Measurements from ENCODE around the gene SAT1.

SAT1 gene

DNA sequence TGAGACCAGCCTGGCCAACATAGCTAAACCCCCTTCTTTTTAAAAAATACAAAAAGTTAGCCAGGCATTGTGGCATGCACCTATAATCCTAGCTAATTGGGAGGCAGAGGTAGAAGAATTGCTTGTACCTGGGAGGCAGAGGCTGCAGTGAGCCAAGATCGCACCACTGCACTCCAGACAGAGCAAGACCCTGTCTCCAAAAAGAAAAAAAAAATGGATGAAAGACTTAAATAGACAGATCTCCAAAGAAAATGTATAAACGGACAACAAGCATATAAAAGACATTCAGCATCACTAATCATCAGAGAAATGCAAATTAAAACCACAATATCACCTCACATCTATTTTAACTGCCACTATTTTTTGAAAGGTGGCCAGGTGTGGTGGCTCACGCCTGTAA lies 6.6 kb upstream of the SAT1 start:
- no peak for DNase-seq (ENCODE audit: low read depth, low spot score)

DNA sequence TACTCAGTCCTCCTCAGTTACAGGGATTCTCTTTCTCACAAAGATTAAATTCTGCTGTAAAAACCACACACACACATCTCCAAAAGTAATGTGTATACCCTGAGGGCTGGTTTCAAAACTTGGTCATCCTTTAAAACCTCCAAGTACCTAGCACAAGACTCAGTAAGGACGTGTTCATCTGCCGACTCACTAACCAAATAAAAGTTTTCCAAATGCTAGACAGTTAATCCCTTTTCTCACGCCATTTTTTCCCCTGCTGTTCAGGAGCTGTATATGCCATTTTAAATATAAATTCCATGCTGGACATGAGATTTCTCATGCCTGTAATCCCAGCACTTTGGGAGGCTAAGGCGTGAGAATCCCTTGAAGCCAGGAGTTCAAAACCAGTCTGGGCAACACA lies 3.9 kb upstream of the SAT1 start:
- no peak for DNase-seq (ENCODE audit: low read depth, low spot score)

- no peak for DNase-seq (ENCODE audit: low read depth, low spot score)
Observed at GRCh38 chrX:23782455-23782854, 518 bp upstream of the SAT1 start.

DNA sequence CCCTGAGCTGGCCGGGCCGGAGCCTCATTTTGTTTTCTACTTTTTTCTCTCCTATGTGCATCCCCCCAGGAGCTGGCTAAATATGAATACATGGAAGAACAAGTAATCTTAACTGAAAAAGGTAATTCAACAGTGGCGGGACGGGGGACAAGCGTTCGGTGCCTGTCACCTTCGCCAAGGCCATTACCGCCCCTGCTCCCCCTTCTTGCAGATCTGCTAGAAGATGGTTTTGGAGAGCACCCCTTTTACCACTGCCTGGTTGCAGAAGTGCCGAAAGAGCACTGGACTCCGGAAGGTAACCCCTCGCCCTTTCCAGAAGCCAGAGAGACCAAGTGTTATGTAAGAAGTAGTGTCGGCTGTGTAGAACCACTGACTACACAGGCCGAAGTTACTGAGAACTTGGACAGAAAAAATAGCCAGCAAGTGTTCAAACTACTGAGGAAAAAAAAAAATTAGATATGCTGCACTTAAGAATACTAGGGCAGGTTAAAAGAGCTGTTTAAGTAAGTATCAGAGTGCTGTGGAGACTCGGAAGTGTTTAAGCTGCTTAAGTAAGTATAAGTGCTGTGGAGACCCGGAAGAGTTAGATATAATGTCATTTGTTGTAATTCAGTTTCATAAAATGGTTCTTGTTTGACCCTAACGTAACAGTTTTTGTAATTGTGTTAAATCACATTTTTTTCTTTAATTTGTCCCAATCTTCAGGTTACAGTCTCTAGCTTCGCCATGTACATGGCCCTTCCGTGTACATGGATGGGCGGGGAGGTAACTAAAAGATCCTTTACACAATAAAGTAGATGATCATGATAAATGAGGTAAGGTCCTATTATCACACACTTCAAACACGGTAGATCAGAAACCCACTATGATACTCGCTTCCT lies 856 bp downstream of the SAT1 start:
- DNase-seq (ENCODE audit: low read depth, low spot score) = no peak

- no peak for DNase-seq (ENCODE audit: low read depth, low spot score)
Observed at GRCh38 chrX:23784470-23785331, 1.7 kb downstream of the SAT1 start.

GRCh38 chrX:23785580-23785979 lies 2.6 kb downstream of the SAT1 start:
- DNase-seq (ENCODE audit: low read depth, low spot score) = no peak

- no peak for DNase-seq (ENCODE audit: low read depth, low spot score)
Observed at GRCh38 chrX:23786268-23786815, 3.4 kb downstream of the SAT1 start.

DNA sequence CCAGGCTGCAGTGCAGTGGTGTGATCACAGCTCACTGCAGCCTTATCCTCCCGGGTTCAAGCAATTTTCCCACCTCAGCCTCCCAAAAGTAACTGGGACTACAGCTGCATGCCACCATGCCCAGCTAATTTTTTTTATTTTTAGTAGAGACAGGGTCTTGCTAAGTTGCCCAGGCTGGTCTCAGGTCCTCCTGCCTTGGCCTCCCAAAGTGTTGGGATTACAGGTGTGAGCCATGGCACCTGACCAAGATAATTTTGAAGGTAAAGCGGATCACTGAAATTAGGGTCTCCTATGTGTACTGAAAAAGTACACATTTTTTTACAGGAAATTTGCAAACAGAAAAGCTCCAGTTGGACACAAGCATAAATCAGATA lies 4.8 kb downstream of the SAT1 start:
- DNase-seq (ENCODE audit: low read depth, low spot score) = no peak

DNA sequence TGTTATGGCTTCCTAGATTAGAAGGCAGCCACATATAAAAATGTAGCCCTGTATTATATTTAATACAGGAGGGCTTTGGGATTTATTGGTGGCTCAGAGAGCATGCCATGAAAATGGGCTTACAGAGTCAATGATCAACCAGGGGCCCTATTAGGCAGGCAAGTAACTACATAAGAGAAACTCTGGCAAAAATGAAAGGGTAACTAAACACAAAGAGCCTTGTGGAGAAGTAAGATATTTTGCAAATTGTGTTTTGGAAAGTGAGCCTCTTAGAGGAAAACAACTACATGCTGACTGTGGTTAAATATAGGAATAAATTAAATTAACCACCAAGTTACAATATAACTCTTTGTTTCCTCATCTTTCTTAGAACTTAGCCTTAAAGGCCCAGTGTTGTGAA lies 5.5 kb downstream of the SAT1 start:
- no peak for DNase-seq (ENCODE audit: low read depth, low spot score)

DNA sequence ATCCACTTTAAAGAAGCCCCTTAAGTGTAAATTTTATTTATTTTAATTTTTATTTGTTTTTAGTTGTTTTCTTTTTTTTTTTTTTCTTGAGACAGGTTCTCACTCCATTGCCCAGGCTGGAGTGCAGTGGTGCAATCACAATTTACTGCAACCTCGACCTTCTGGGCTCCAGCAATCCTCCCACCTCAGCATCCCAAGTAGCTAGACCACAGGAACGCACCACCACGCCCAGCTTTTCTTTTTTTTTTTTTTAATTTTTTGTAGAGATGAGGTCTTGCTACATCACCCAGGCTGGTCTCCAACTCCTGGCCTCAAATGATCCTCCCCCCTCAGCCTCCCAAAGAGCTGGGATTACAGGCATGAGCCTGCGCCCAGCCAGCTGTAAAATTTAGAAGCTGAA lies 6.0 kb downstream of the SAT1 start:
- DNase-seq (ENCODE audit: low read depth, low spot score) = no peak

DNA sequence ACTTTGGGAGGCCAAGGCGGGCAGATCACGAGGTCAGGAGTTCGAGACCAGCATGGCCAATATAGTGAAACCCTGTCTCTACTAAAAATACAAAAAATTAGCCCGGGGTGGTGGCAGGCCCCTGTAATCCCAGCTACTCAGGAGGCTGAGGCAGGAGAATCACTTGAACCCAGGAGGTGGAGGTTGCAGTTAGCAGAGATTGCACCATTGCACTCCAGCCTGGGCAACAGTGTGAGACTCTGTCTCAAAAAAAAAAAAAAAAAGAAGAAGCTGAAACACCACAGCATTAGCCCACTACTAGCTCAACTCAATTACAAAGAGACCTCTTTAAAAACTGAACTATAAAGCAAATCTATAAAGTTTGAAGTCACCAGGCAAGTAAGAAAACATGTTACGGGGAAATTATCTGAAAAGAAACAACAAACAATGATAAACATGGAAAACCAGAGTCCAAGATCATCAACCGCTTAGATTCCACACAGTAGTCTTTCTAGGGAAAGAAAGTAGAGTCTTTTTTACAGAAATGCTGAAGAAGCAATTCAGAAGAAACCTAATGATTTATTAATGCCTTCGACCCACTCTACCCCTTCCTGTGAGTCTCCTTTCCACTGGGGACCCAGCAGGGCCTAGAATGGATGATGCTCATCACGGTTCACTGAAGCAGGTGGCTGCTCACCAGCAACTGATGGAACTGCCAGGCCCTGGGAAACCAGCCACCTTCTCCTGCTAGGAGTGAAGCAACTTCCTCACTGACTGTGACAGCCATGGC lies 6.6 kb downstream of the SAT1 start:
- DNase-seq (ENCODE audit: low read depth, low spot score) = no peak

DNA sequence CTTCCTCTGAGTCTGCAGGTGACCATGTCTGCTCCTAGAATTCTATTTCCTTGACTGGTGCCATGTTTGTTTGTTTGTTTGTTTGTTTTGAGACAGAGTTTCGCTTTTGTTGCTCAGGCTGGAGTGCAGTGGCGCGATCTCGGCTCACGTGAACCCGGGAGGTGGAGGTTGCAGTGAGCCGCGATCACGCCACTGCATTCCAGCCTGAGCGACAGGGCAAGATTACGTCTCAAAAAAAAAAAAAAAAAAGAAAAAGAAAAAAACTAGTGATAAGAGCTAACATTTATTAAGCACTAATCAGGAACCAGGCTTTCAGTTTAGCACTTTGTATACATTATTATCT lies 7.2 kb downstream of the SAT1 start:
- DNase-seq (ENCODE audit: low read depth, low spot score) = no peak

GRCh38 chrX:23792861-23793553 lies 10.0 kb downstream of the SAT1 start:
- no peak for DNase-seq (ENCODE audit: low read depth, low spot score)

DNA sequence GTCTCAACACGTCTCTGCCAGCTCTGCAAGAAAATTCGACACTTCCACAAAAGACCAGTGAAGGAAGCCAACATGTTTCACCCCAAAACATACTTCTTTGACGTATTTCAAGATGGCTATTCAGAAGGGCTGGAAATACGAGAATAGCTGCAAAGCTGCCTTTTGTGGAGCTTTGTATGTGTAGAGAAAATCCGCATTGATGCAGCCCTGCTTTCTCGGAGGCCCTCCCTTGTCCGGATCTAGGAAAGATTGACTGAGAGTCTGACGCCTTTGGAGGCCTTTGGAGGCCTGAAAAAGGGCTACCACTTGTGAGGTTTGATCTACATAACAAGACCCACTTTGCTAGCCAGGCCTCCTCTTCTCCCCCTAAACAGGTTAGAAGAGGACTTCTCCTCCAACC lies 12.2 kb downstream of the SAT1 start:
- DNase-seq (ENCODE audit: low read depth, low spot score) = no peak

DNA sequence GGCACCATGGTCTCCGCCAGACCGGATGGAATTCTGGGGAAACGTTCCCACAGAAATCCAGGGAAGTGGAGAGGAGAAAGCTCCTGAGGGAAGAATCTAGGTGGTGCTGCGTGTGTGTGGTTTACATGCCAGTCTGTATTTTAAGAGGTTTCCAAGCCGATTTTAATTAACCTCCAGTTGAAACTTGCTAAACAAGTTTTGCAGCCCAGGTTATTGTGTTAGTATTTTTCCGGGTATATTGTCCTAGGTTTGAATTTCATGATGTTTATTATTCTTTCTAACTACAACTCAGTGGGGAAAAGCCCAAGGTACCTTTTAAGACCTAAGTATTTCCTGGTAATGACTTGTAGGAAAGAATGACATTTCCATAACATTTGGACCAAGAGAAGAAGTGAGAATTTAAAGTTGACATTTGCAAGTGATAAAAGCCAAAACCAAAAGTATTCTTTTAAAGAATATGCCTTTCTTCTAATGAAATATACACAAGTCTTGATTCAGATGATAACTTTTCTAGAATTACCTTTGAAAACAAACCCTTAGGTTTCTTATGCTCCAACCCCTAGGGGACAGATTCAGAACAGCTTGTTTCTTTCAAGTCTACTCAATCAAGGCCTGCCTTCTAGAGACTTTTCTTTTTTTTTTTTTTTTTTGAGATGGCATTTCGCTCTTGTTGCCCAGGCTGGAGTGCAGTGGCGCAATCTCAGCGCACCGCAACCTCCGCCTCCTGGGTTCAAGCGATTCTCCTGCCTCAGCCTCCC lies 14.6 kb downstream of the SAT1 start:
- no peak for DNase-seq (ENCODE audit: low read depth, low spot score)

GRCh38 chrX:23799469-23800065 lies 16.6 kb downstream of the SAT1 start:
- no peak for DNase-seq (ENCODE audit: low read depth, low spot score)

DNA sequence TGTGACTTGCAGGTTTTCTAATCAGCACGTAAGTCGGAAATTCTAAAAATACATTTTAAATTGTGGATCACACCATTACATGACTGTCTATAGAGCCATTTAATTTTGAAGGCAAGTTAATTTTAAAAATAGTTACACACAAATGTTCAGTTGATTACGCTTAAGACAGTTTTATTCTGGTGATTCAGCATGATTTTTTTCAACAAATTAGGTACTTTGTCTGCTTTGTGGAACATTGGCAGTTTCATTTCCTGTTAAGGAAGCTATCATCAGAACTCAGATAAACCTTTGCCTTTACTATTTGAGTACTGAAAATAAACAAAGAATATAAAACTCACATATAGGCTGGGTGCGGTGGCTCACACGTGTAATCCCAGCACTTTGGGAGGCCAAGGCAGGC lies 19.5 kb downstream of the SAT1 start:
- no peak for DNase-seq (ENCODE audit: low read depth, low spot score)

DNA sequence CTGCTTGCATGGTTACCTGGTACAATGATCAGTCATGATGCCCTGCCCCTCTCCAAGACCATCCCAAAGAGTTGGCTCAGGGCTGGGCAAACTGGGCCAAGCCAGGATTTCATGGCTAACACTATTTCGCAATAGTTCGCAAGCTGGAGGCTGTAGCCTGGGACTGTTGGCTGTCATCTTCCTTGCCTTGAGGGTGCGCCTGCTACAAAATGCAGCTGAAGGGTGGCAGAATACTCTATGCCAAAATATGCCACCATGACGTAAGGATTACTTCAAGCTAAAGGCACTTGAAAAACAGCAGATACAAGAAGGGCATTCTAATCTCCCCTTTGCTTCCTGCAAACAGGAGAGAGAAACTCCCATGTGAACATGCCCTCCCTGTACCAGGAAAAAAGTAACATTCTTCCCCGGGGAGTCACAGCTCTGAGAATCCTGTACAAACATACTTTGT lies 21.0 kb downstream of the SAT1 start:
- DNase-seq (ENCODE audit: low read depth, low spot score) = no peak

- no peak for DNase-seq (ENCODE audit: low read depth, low spot score)
Observed at GRCh38 chrX:23804578-23804977, 21.6 kb downstream of the SAT1 start.

GRCh38 chrX:23805389-23805788 lies 22.4 kb downstream of the SAT1 start:
- DNase-seq (ENCODE audit: low read depth, low spot score) = no peak
